HG03039 (cell line): ENCODE data around the gene WDR48.

Experiments
- ATAC-seq: cut with Tn5 transposase; IDR thresholded peaks from one replicate; pipeline ENCODE4 v1.9.1; 2021; ENCODE audit warnings: mild to moderate bottlenecking, moderate library complexity; ENCODE audit not compliant: unreplicated experiment

WDR48 gene

DNA sequence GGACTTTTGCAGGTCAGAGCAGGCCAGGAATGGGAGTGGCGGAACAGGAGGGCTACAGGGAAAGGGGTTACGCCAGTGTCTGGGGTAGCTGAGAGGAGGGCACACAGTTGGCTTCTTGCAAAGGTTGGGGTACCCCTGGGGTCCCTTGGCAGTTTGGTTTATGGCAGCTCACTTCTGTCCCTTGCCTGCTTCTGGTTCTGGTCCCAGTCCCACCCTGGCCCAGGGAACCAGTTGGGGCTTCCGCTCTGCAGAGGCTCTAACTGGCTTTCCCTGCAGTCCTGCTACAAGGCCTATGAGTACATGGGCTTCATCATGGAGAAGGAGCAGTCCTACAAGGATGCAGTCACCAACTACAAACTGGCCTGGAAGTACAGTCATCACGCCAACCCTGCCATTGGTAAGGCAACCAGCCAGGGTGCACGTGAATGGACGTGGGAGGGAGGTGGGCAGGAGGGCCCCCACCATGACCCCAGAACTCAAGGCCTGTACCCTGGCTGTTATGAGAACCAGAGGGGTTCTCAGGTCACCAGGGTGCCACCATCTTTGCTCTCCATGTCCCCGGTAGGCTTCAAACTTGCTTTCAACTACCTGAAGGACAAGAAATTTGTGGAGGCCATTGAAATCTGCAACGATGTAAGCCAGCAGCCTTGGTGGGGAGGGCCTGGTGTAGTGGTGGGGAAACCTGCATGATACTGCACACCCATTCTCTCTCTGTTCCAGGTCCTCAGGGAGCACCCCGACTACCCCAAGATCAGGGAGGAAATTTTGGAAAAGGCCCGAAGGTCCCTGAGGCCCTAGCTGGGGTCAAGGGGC lies 86.4 kb downstream of the WDR48 start:
- no peak for ATAC-seq

DNA sequence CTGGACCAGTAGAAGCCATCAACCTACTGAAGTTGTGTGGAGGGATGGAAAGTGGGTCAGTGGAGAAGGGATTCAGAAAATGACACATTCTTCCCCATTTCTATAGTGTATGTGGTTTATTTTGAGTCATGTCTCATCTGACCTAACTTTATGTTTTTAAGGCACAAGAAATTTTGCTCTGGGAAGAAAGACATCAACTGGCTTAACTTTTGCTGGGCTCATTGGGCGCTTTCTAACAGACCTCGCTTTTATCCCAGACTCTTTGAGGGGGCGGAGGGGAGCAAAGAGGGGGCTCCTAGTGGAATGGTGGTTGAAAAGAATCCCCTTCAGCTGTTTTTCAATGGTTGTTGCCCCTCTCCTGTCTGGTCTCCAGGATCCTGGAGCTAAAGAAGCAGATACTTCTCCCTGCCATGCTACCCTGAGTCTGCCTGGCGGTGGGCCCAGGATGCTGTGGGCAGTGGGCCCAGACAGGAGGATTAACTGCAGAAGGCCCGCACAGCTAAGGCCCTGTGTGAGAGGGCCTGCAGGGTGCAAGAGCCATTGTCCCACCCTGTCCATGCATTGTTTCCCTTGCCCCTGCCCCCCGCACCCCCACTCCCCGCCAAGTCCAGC lies 87.1 kb downstream of the WDR48 start:
- ATAC-seq: no peak

DNA sequence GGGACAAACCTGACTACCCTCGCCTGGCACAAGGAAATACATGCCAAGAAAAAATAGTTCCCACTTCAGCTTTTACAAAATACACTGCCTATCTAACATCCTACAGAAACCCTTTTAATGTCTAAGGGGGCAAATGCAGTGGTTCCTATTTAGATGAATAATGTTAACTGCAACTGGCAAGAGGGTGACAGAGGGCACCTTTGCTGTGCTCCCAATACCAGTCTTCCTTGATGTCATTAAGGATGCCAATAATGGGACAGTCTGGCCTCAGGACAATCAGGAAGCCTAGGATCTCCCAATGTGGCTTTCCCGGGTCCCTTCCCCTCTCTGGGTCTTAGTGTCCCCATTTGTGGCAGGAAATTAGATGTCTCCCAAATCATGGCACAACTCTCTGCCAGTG lies 87.6 kb downstream of the WDR48 start:
- no peak for ATAC-seq

DNA sequence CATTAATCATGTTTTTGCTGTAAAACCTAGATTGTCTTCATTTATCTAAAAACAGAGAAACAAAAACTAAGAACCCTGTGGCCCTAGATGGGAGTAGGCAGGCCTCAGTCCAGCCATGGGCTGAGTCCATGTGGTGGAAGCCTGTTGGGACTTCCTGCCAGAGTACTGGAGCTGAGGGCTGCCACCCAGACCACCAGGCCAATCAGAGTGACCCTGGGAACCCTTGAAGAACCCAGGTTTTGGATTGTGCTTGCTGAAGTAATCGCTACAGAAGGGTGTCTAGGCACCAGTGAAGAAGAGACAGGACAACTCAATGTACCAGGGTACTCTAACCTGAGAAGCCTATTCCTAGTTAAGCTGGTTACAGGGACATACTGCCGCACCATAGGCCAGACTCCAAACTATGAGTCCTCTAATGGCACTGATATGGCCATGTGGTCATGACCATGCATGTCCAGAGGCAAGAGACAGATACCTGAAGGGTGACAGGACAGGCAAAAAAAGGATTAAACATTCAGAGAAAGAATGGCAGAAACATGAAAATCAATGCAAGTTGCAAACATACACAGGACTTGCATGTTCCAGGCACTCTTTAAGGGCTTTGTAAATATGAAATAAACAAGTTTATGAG lies 88.6 kb downstream of the WDR48 start:
- no peak for ATAC-seq

DNA sequence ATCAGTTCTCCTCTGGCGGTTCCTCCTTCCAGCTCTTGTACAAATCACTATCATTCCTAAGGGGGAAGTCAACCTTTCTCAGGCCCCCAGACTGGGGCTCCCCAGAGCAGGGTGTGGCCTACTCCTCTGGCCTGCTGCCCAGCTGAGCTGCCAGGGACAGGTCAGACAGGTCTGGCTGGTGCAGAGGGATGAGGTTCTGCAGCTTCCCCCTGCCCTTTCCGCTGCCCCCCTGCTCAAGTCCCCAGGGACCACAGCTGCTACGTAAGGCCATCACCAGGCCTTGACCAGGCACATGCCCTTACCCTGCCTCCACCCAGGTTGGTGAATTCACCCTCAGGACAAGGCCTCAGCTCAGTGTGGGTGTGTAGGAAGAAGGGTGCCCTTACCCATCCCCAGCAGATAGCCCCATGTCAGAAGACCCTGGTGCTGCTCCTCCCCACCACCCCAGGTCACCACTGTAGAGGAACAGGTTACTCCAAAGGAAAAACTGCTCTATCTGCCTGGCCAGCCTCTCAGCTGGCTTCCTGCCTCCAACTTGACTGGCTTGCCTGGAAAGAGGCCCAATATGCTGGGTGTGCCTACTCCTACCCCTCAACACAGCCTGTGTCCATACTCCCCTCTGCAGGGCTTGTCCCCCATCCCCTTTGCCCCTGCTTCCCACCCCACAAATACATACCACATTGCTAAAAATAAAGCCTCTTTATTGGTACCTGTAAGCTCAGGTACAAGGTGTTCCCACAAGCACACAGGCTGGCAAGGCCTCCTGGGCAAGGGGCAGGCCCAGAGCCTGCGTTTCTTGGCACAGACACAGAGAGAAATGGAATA lies 89.6 kb downstream of the WDR48 start:
- no peak for ATAC-seq

DNA sequence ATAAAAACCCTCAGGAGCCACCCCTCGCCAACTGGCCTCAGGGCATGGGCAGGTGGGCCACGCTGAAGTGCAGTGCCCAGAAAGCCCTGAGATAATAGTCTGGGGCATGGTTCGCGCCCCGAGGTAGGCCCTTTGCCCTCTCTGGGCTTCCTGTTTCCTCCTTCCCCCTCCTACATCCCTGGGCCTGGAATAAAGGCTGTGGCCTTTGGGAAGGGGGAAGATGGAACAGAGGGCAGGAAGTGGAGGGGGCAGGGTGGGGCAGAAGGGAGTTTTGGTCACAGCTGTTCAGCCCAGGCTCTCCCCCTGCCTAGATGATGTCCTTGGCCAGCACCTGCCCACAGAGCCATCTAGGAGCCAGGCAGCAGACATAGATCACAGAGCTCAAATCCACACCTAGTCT lies 90.3 kb downstream of the WDR48 start:
- ATAC-seq: no peak

DNA sequence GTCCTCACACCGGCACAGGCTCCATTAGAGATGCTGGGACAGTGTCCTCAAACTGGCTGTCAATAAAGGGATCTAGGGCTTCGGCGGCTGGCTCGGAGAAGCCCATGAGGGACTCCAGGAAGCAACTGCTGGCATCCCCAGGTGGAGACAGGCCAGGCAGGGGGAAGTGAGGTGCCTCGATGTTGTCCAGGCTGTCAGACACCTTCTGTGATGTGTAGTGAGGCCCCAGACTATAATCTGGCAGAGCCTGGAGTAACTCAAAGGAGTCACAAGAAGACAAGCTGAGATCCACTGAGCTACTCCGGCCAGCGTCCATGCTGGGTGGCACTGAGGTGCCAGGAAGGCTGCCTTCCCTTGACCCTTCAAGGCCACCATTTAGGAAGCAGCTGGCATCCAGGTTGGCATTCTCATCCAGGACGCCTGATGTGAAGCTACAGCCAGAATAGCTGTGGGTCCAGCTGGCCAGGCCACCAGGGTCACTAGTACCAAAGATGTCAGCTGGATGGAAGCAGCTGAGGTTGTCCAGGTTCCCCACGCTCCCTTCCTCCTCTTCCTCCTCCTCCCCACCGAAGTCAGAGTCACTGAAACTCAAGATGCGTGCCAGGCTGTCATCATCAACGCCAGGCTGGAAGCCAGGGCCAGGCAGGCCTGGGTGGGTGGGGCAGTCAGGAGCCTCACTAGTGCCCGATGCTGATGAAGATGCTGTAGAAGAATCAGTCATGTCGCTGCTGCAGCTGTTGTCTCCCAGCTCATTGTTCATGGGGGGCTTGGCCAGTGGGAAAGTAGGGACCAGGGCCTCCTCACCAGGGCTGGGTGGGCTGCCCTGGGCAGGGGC lies 91.5 kb downstream of the WDR48 start:
- ATAC-seq: no peak

DNA sequence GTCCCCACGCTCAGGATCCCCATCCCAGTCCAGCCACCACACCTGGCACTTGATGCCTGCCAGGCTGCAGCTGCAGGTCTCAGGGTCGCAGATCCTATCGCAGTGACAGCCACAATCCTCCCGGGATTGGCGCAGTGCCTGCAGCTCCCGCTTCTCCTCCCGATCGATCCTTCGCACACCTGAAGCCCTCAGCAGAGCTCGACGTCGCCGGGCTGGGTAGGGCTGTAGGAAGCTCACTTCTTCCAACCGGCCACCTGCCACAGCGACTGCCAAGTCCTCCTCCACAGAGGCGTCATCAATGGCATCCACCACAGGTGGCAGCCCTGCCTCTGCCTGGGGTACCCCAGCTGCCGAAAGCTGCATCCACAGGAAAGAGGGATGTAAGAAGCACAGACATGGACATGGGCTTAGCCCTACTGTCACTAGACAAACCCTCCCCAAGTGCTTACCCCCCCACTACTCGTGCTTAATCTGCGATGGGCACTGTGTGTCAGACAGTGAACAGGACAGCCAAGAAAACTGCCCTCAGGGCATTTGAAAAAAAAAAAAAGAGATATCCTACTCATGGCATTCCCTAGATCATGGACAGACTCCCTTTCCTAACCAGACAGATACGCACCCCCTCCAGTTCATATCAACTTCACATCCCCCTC lies 92.4 kb downstream of the WDR48 start:
- ATAC-seq: no peak

DNA sequence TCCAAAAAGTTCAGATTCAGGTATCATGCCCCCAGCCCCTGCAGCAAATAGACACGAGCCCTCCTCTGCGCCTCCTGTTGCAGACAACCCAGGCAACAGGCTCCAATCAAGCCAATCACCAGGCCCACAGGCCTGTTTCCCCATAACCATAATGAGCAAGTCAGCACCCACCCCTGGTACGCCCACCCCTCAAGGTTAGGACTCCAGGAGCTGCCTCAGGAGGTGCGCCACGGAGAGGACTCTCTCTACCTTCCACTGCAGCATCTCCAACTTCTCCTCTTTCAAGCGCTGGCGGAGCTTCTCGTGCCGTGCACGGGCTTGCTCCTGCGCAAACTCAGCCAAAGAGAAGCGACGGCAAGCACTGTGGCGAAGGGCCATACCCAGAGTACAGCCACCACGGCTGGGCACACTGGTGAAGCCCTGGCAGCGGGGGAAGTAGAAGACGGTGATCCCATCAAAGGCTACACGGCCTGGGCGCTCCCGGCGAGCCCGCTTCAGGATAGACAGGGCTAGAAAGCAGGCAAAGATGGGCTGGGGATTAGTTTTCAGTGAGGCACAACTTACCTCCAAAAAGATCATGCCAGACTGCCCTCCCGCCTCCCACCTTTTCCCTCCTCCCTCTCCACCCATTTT lies 93.0 kb downstream of the WDR48 start:
- ATAC-seq: no peak

DNA sequence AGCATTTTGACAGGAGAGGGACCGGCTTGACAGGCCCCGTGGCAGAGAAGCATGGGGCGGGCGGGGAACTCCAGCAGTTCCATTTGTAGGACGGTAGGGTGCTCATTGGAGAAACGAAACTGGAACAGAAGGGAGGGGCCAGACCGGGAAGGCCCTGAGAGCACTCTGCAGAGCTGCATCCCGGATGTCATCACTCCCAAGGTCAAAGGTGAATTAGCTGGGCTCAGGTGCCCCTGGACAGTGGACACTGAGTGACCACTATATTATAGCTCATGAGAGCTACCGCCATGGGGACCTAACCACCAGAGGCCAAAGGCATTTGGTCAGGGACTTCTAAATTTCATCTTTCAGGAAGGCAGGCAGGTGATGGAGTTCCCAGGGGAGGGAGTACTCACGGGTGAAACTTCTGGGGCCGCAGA lies 94.3 kb downstream of the WDR48 start:
- ATAC-seq: no peak
